Kidney capillary endothelial cell (primary cell): ENCODE results near the gene DTD1.
"Not testable (repeated sequence)": the region's sequence is repeated elsewhere in the genome, so short reads cannot be mapped to it uniquely, and the experiment has no call there.

Experiments
- DNase-seq: peaks from one replicate; pipeline ENCODE4 v3.0.0-alpha.2; 2018; ENCODE audit warnings: low spot score

Gene DTD1

GRCh38 chr20:18739751-18740166, 151.9 kb downstream of the DTD1 start:
- no peak for DNase-seq

- no peak for DNase-seq
These were observed 152.9 kb downstream of the DTD1 start for GRCh38 chr20:18740726-18741125.

GRCh38 chr20:18742841-18743240, 155.0 kb downstream of the DTD1 start:
- no peak for DNase-seq

- no peak for DNase-seq
These were observed 156.0 kb downstream of the DTD1 start for GRCh38 chr20:18743665-18744440.

GRCh38 chr20:18747090-18747489, 159.2 kb downstream of the DTD1 start:
- no peak for DNase-seq

- no peak for DNase-seq
These were observed 161.1 kb downstream of the DTD1 start for GRCh38 chr20:18748987-18749386.

- DNase-seq: no peak
These were observed 161.7 kb downstream of the DTD1 start for GRCh38 chr20:18749528-18749927.

- DNase-seq: no peak
These were observed 162.9 kb downstream of the DTD1 start for GRCh38 chr20:18750735-18751134.

- no peak for DNase-seq
These were observed 166.3 kb downstream of the DTD1 start for GRCh38 chr20:18754030-18754652.

- DNase-seq: no peak
These were observed 166.8 kb downstream of the DTD1 start for GRCh38 chr20:18754653-18755045.

- DNase-seq: not testable (repeated sequence)
These were observed 173.0 kb downstream of the DTD1 start for GRCh38 chr20:18760852-18761251.

GRCh38 chr20:18767676-18768075, 179.8 kb downstream of the DTD1 start:
- DNase-seq: no peak

- DNase-seq: no peak
These were observed 185.7 kb downstream of the DTD1 start for GRCh38 chr20:18773566-18773965.

GRCh38 chr20:18774207-18774606, 186.4 kb downstream of the DTD1 start:
- no peak for DNase-seq

- no peak for DNase-seq
These were observed 187.8 kb downstream of the DTD1 start for GRCh38 chr20:18775633-18776032.

- DNase-seq: no peak
These were observed 191.0 kb downstream of the DTD1 start for GRCh38 chr20:18778690-18779392.

GRCh38 chr20:18780385-18781130, 192.7 kb downstream of the DTD1 start:
- no peak for DNase-seq

- DNase-seq: no peak
These were observed 193.7 kb downstream of the DTD1 start for GRCh38 chr20:18781509-18781908.

GRCh38 chr20:18783385-18783959, 195.6 kb downstream of the DTD1 start:
- no peak for DNase-seq

- not testable (repeated sequence) for DNase-seq
These were observed 199.2 kb downstream of the DTD1 start for GRCh38 chr20:18787046-18787445.

GRCh38 chr20:18788021-18788420, 200.2 kb downstream of the DTD1 start:
- no peak for DNase-seq

- no peak for DNase-seq
These were observed 202.9 kb downstream of the DTD1 start for GRCh38 chr20:18790787-18791186.
